Spleen (tissue), 11 donors: ENCODE results near the gene CD58. TPM values are rescaled to one million over a fixed set of nuclear protein-coding genes. Genes with fewer than 3 reads are reported as not detected.

Source experiments
- DNase-seq: peaks from one replicate; pipeline ENCODE4 v3.0.0-alpha.2; 2020
- H3K27ac ChIP-seq, 8 donors: fragments of 200-600 bp; sonication (generic) in 7 of 8; 1 replicate in 4 of 8; 2 replicates in 4 of 8; pipeline versions ENCODE4 v1.5.0 to v1.8.0; 2016 to 2021; ENCODE audit warnings: inconsistent platforms in 4 of 8, mild to moderate bottlenecking in 4 of 8, moderate library complexity in 1 of 8
- H3K27me3 ChIP-seq, 7 donors: fragments of 200-600 bp; sonication (generic) in 6 of 7; replicated peaks in 1 of 7; 1 replicate in 4 of 7; 2 replicates in 3 of 7; pipeline versions ENCODE4 v1.5.0 to v1.8.0; 2016 to 2021; ENCODE audit warnings: inconsistent platforms in 3 of 7, mild to moderate bottlenecking in 1 of 7
- H3K36me3 ChIP-seq, 6 donors: fragments of 200-600 bp; sonication (generic) in 5 of 6; 1 replicate in 4 of 6; 2 replicates in 2 of 6; pipeline versions ENCODE4 v1.5.0 to v1.8.0; 2016 to 2021; ENCODE audit warnings: inconsistent platforms in 2 of 6
- H3K4me1 ChIP-seq, 6 donors: fragments of 200-600 bp; sonication (generic) in 5 of 6; 1 replicate in 3 of 6; 2 replicates in 3 of 6; pipeline versions ENCODE4 v1.5.0 to v1.8.0; 2016 to 2021; ENCODE audit warnings: inconsistent platforms in 3 of 6
- H3K4me3 ChIP-seq, 8 donors: fragments of 200-600 bp; sonication (generic) in 7 of 8; 1 replicate in 4 of 8; 2 replicates in 4 of 8; pipeline versions ENCODE4 v1.5.0 to v1.8.0; 2016 to 2021; ENCODE audit warnings: inconsistent platforms in 4 of 8, mild to moderate bottlenecking in 4 of 8, moderate library complexity in 2 of 8
- H3K9me3 ChIP-seq, 8 donors: fragments of 200-600 bp; sonication (generic) in 7 of 8; 1 replicate in 4 of 8; 2 replicates in 4 of 8; pipeline versions ENCODE4 v1.5.0 to v1.8.0; 2016 to 2021; ENCODE audit warnings: inconsistent platforms in 4 of 8
- CTCF ChIP-seq, 11 experiments: fragments of 200-600 bp in 7 of 11; fragments of 450-650 bp in 4 of 11; sonication (generic) in 4 of 11; IDR thresholded peaks in 8 of 11; conservative IDR thresholded peaks in 3 of 11; 1 replicate in 7 of 11; 2 replicates in 4 of 11; pipeline versions ENCODE4 v1.4.0 to v1.8.0; 2016 to 2021; ENCODE audit warnings: antibody characterized with exemption in 11 of 11, inconsistent platforms in 4 of 11, mild to moderate bottlenecking in 1 of 11
- POLR2A ChIP-seq, 3 donors: fragments of 450-650 bp; IDR thresholded peaks; one replicate each; pipeline ENCODE4 v1.5.1; 2017; ENCODE audit warnings: antibody characterized with exemption in 3 of 3, mild to moderate bottlenecking in 1 of 3
- POLR2AphosphoS5 ChIP-seq, 3 donors: sonication (generic); formaldehyde crosslinking; IDR thresholded peaks; one replicate each; pipeline ENCODE4 v1.5.1; 2017; ENCODE audit warnings: antibody characterized with exemption in 3 of 3
- WGBS, 5 donors: extraction: QIAGEN DNeasy Blood & Tissue Kit in 3 of 5; methylation state at CpG; one replicate each; pipeline versions ENCODE4 v1.1.5 to v1.1.7; 2013 to 2018; 5-methylcytosine and 5-hydroxymethylcytosine counted together
- intact Hi-C: fragments of 100-400 bp; cut with DNase I; formaldehyde crosslinking; loops from one replicate; pipeline ENCODE4 v1.15.0; 2023; ENCODE audit warnings: low total_unique reads
- polyA plus RNA-seq, 3 donors: library from polyadenylated mRNA; stranded (reverse); fragments of 200-250 nt; gene quantifications; one replicate each; pipeline ENCODE4 v1.2.1, GENCODE V29; 2013
- total RNA-seq, 7 donors: library from RNA; depleted of rRNA in 3 of 7; stranded (reverse); fragments of >200 nt in 3 of 7; fragmentation: NEBNext Ultra II Directional in 4 of 7; extraction: Animal tissue kit (Norgen Biotek cat#: 25700) in 4 of 7; gene quantifications; one replicate each; pipeline versions ENCODE4 v1.1.0 to v1.2.1, GENCODE V29; 2016 to 2021
- donor health status: healthy with polysubstance abuse.
- donor health status: DM: no; HTN: no; CAD: no; lungs with moderate emphysema.
- donor health status: DM: no; HTN: no; CAD: no.
- donor health status: Bipolar disorder and iron deficiency.
- donor health status: healthy.
- donor health status: DM: no; HTN: no; CAD: no.
- donor health status: DM: yes; HTN: yes; CAD: no.

The CD58 gene
- total and polyA plus RNA-seq, 10 donors, result 9.7 to 52.1 (median 30.0) TPM

GRCh38 chr1:116556289-116557006 lies 14.4 kb downstream of the CD58 start:
- Histone ChIP-seq H3K4me3 (no peak overlapping the region), H3K27ac (peak overlapping the region in 4 of 8 donors; percentile 34 to 62 (median 59)), H3K9me3 (no peaks in the 10 kb centered on the region), H3K4me1 (peaks cover 16 to 99% (median 81%) of the 10 kb centered on the region in 6 donors), H3K36me3 (no peaks in the 10 kb centered on the region), H3K27me3 (no peaks in the 10 kb centered on the region)
- 48 to 68% (median 68%) methylated on average over 6 of the region's 6 CpGs for WGBS, 5 donors
- intact Hi-C loops, result no loop called here
- TF ChIP-seq CTCF (IDR thresholded peaks at IDR 0.05 in 8 of 11, conservative IDR thresholded peaks at IDR 0.05 in 3 of 11) (no peak), POLR2AphosphoS5 (IDR thresholded peaks at IDR 0.05) (no peak), POLR2A (IDR thresholded peaks at IDR 0.05) (no peak)
- no peak for DNase-seq

GRCh38 chr1:116554924-116555323 lies 15.9 kb downstream of the CD58 start:
- H3K27ac ChIP-seq, result peak overlapping the region in 1 of 8 donors; percentile 62
- H3K9me3 ChIP-seq, result no peaks in the 10 kb centered on the region
- intact Hi-C loops, result no loop called here
- H3K4me1 ChIP-seq, result peaks cover 16 to 99% (median 72%) of the 10 kb centered on the region in 6 donors
- H3K36me3 ChIP-seq, result no peaks in the 10 kb centered on the region
- no peak for TF ChIP-seq POLR2A (IDR thresholded peaks at IDR 0.05)
- no peak for TF ChIP-seq POLR2AphosphoS5 (IDR thresholded peaks at IDR 0.05)
- no peak for TF ChIP-seq CTCF (IDR thresholded peaks at IDR 0.05 in 8 of 11, conservative IDR thresholded peaks at IDR 0.05 in 3 of 11)
- H3K27me3 ChIP-seq, result no peaks in the 10 kb centered on the region
- 71 to 79% (median 77%) methylated on average over 2 of the region's 2 CpGs for WGBS, 5 donors
- H3K4me3 ChIP-seq, result no peak overlapping the region
- no peak for DNase-seq

- H3K36me3 ChIP-seq, result no peaks in the 10 kb centered on the region
- no peak for TF ChIP-seq CTCF (IDR thresholded peaks at IDR 0.05 in 8 of 11, conservative IDR thresholded peaks at IDR 0.05 in 3 of 11)
- no peak for TF ChIP-seq POLR2AphosphoS5 (IDR thresholded peaks at IDR 0.05)
- TF ChIP-seq POLR2A (IDR thresholded peaks at IDR 0.05), result no peak
- peaks cover 11 to 87% (median 58%) of the 10 kb centered on the region in 6 donors for H3K4me1 ChIP-seq
- H3K9me3 ChIP-seq, result no peaks in the 10 kb centered on the region
- WGBS, 5 donors, result 96 to 100% (median 99%) methylated on average over 1 of the region's 1 CpG
- H3K4me3 ChIP-seq, result no peak overlapping the region
- H3K27ac ChIP-seq, result no peak overlapping the region
- H3K27me3 ChIP-seq, result no peaks in the 10 kb centered on the region
- intact Hi-C loops, result no loop called here
- no peak for DNase-seq
Observed at GRCh38 chr1:116553386-116554115, 17.3 kb downstream of the CD58 start.

GRCh38 chr1:116546354-116546977 lies 24.4 kb downstream of the CD58 start:
- Histone ChIP-seq H3K27ac (no peak overlapping the region), H3K27me3 (no peaks in the 10 kb centered on the region), H3K4me1 (peaks cover 0 to 49% (median 17%) of the 10 kb centered on the region in 6 donors), H3K36me3 (peaks cover 0 to 30% (median 16%) of the 10 kb centered on the region in 6 donors), H3K4me3 (no peak overlapping the region), H3K9me3 (no peaks in the 10 kb centered on the region)
- TF ChIP-seq POLR2AphosphoS5 (IDR thresholded peaks at IDR 0.05) (no peak), CTCF (IDR thresholded peaks at IDR 0.05 in 8 of 11, conservative IDR thresholded peaks at IDR 0.05 in 3 of 11) (no peak), POLR2A (IDR thresholded peaks at IDR 0.05) (no peak)
- intact Hi-C loops, result no loop called here
- 80 to 91% (median 85%) methylated on average over 4 of the region's 4 CpGs for whole genome bisulfite sequencing, 5 donors
- DNase-seq, result no peak
